Measurements from ENCODE around the gene OAF. TPM values are rescaled to one million over a fixed set of nuclear protein-coding genes. Genes with fewer than 3 reads are reported as not detected.

The OAF gene
- total and polyA plus RNA-seq, 9 of the 15 experiments (the other 6 are each of a cell fraction or from before 2014, with no cell fraction given): 1.1 to 21.6 (median 7.5) TPM

- peak in 1 of 2 experiments; percentile 44; a peak in 3 of 4 replicates for TF ChIP-seq RAD21 (CRISPR knock-in tag; conservative IDR thresholded peaks at IDR 0.05 in 1 of 2, IDR thresholded peaks at IDR 0.05 in 1 of 2)
- peak; percentile 38; the same call in 1 of the 2 replicates for TF ChIP-seq ESRRA (IDR thresholded peaks at IDR 0.05; ENCODE audit: borderline replicate concordance, low read depth)
These were observed 27.9 kb upstream of the OAF start (continued) for GRCh38 chr11:120182790-120183491.

- Histone ChIP-seq H3K9me3 (replicated peaks; ENCODE audit: control insufficient read depth, insufficient read depth, low read depth, low read length) (no peaks in the 10 kb centered on the region), H3K4me2 (ENCODE audit: insufficient read depth, low read length) (no peak overlapping the region), H3K79me2 (ENCODE audit: control insufficient read depth, insufficient read depth, low read length) (no peaks in the 10 kb centered on the region), H2AFZ (ENCODE audit: low read depth, low read length) (no peak overlapping the region), H4K20me1 (replicated peaks; ENCODE audit: control insufficient read depth, insufficient read depth, low read length) (peaks cover 14% of the 10 kb centered on the region; the same call in 1 of the 2 replicates), H3K4me3 (no peak overlapping the region), H3K36me3 (ENCODE audit: control insufficient read depth, insufficient read depth, low read length) (no peaks in the 10 kb centered on the region), H3K9me1 (ENCODE audit: control insufficient read depth, insufficient read depth, low read length) (no peaks in the 10 kb centered on the region), H3K27ac (ENCODE audit: extremely low read depth, low read depth, low read length) (no peak overlapping the region), H3K9ac (ENCODE audit: insufficient read depth in 1 of 2, low read depth in 2 of 2, low read length in 2 of 2) (no peak overlapping the region), H3K27me3 (ENCODE audit: control insufficient read depth in 2 of 2, insufficient read depth in 2 of 2, low read length in 2 of 2) (peaks cover 24 to 89% of the 10 kb centered on the region in 2 experiments), H3K4me1 (replicated peaks in 1 of 2; ENCODE audit: control insufficient read depth in 2 of 2, insufficient read depth in 2 of 2, low read length in 2 of 2) (no peaks in the 10 kb centered on the region; a peak in 1 of 5 replicates)
- DNase-seq (ENCODE audit: extremely low read depth in 1 of 4, low spot score in 3 of 4): no peak
- ChIA-PET POLR2A (no interaction called here), CTCF (ENCODE audit: low intra/inter-chr PET ratio) (no interaction called here)
- intact Hi-C loops (cut with micrococcal nuclease) (no loop called here), in situ Hi-C loops (cut with MboI) (no loop called here)
- no peak for ATAC-seq
- FAIRE-seq: no peak
- 0% methylated on average over 7 of the region's 7 CpGs for WGBS (ENCODE audit: insufficient coverage, low coverage, missing lambda C conversion rate)
- no TSS peak for BruUV-seq (replicated peaks)
- TF ChIP-seq THAP12 (CRISPR knock-in tag; IDR thresholded peaks at IDR 0.05): no peak
- TF ChIP-seq THRA (IDR thresholded peaks at IDR 0.05): no peak
- no peak for TF ChIP-seq MEF2A (IDR thresholded peaks at IDR 0.05; ENCODE audit: control insufficient read depth, low read depth, low read length)
- TF ChIP-seq ZNF165 (CRISPR knock-in tag; IDR thresholded peaks at IDR 0.05; ENCODE audit: borderline replicate concordance): no peak
- TF ChIP-seq HMGXB4 (CRISPR knock-in tag; IDR thresholded peaks at IDR 0.05): no peak
- no peak for TF ChIP-seq ZNF134 (CRISPR knock-in tag; conservative IDR thresholded peaks at IDR 0.05)
- no peak for TF ChIP-seq POLR2B (IDR thresholded peaks at IDR 0.05; ENCODE audit: low read depth, partially characterized antibody)
- TF ChIP-seq CBFA2T2 (conservative IDR thresholded peaks at IDR 0.05): no peak
- no peak for TF ChIP-seq PRPF4 (IDR thresholded peaks at IDR 0.05; ENCODE audit: insufficient read depth, low read depth, low read length, poor library complexity, severe bottlenecking)
- TF ChIP-seq MTF1 (CRISPR knock-in tag; IDR thresholded peaks at IDR 0.05; ENCODE audit: borderline replicate concordance): no peak
- no peak for TF ChIP-seq TAL1 (IDR thresholded peaks at IDR 0.05)
- no peak for TF ChIP-seq MIER1 (IDR thresholded peaks at IDR 0.05; ENCODE audit: low read depth)
These were observed 27.1 kb upstream of the OAF start for GRCh38 chr11:120183701-120184141.

Measured in K562 (cell line).